Measurements from ENCODE around the gene TNRC6C.

DNA sequence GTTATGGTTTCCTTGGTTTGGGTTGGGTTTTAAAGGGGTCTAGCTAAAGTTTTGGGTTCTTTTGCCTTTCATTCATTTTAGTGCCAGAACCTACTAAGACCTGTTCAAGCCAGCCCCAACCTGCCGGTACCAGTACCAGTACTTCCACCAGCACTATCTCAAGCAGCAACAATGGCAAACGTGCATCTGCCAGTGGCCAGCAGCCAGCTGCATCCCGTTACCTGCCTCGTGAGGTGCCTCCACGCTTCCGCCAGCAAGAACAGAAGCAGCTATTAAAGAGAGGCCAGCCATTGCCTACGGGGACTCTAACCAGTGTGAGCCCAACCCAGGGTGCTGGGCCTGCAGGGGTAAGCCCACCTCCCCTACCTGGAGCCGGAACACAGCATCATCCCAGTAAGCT, 72.9 kb downstream of the TNRC6C start:
- TF ChIP-seq, protein P1, sequence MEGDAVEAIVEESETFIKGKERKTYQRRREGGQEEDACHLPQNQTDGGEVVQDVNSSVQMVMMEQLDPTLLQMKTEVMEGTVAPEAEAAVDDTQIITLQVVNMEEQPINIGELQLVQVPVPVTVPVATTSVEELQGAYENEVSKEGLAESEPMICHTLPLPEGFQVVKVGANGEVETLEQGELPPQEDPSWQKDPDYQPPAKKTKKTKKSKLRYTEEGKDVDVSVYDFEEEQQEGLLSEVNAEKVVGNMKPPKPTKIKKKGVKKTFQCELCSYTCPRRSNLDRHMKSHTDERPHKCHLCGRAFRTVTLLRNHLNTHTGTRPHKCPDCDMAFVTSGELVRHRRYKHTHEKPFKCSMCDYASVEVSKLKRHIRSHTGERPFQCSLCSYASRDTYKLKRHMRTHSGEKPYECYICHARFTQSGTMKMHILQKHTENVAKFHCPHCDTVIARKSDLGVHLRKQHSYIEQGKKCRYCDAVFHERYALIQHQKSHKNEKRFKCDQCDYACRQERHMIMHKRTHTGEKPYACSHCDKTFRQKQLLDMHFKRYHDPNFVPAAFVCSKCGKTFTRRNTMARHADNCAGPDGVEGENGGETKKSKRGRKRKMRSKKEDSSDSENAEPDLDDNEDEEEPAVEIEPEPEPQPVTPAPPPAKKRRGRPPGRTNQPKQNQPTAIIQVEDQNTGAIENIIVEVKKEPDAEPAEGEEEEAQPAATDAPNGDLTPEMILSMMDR (conservative IDR thresholded peaks at IDR 0.05) = no peak
- TF ChIP-seq ZFX (IDR thresholded peaks at IDR 0.05) = no peak
